GM12878 (cell line): ENCODE data around the gene CKB. TPM values are rescaled to one million over a fixed set of nuclear protein-coding genes. Genes with fewer than 3 reads are reported as not detected.
A peak's percentile ranks its signal among the peaks of the same experiment; 100 is the strongest.

Source experiments
- ATAC-seq: fragments of 200-7000 bp; cut with Tn5 transposase; 3 replicates; pipeline ENCODE4 v1.9.1; 2020; ENCODE audit warnings: mild to moderate bottlenecking, moderate library complexity
- BruUV-seq: library from RNA; stranded (reverse); fragments of 400-500 nt; replicated peaks from 2 replicates; lab custom pipeline; 2021; lab: Mats Ljungman, UMichigan
- CTCF ChIA-PET: fragments of 300-600 bp; sonication (Branson Sonifier 250); formaldehyde crosslinking; extraction: SDS; loops from one replicate; lab custom pipeline; 2021; ENCODE audit warnings: inconsistent platforms; lab: Yijun Ruan, JAX
- POLR2A ChIA-PET: fragments of 350-600 bp; formaldehyde crosslinking; extraction: SDS; loops from one replicate; lab custom pipeline; 2021; ENCODE audit warnings: inconsistent platforms; lab: Charles Lee
- RAD21 ChIA-PET: fragments of 300-600 bp; sonication (Branson Sonifier 250); formaldehyde crosslinking; loops from one replicate; lab custom pipeline; 2023; ENCODE audit warnings: antibody characterized with exemption; ENCODE audit not compliant: unreplicated experiment; lab: Charles Lee
- SMC1A ChIA-PET: fragments of 300-600 bp; sonication (Branson Sonifier 250); formaldehyde crosslinking; loops from one replicate; lab custom pipeline; 2023; ENCODE audit not compliant: unreplicated experiment, uncharacterized antibody; lab: Charles Lee
- DNase-seq: peaks from one replicate; pipeline ENCODE4 v3.0.0-alpha.2; 2011; ENCODE audit warnings: low read depth, low spot score
- FAIRE-seq: peaks from 3 replicates; lab custom pipeline; 2011; peaks lifted over from hg19 to GRCh38; lab: Jason Lieb, UNC
- H2AFZ ChIP-seq: 2 replicates; pipeline ENCODE4 v1.6.0; 2011; ENCODE audit warnings: low read depth, low read length, control low read depth; ENCODE audit not compliant: control insufficient read depth
- H3K27ac ChIP-seq: 2 replicates; pipeline ENCODE4 v1.5.1; 2011; ENCODE audit warnings: control low read depth; ENCODE audit not compliant: control insufficient read depth, insufficient read depth
- H3K27me3 ChIP-seq, 2 experiments: replicated peaks in 1 of 2; 2 replicates each; pipeline versions ENCODE4 v1.6.0 to v1.6.1; 2011; ENCODE audit warnings: low read length in 1 of 2; ENCODE audit not compliant: control insufficient read depth in 2 of 2, insufficient read depth in 2 of 2
- H3K36me3 ChIP-seq, 2 experiments: 2 replicates each; pipeline ENCODE4 v1.5.1; 2011; ENCODE audit warnings: low read length in 1 of 2; ENCODE audit not compliant: control insufficient read depth in 2 of 2, insufficient read depth in 2 of 2
- H3K4me1 ChIP-seq: 2 replicates; pipeline ENCODE4 v1.6.1; 2011; ENCODE audit warnings: mild to moderate bottlenecking, low read length, moderate library complexity, mixed read lengths; ENCODE audit not compliant: control insufficient read depth, insufficient read depth
- H3K4me2 ChIP-seq: 2 replicates; pipeline ENCODE4 v1.6.0; 2011; ENCODE audit warnings: control low read depth; ENCODE audit not compliant: control insufficient read depth, insufficient read depth
- H3K4me3 ChIP-seq: fragments of 200-600 bp; sonication (generic); 2 replicates; pipeline ENCODE4 v1.5.1; 2016
- H3K79me2 ChIP-seq: 2 replicates; pipeline ENCODE4 v1.6.0; 2011; ENCODE audit warnings: low read length; ENCODE audit not compliant: control insufficient read depth, insufficient read depth
- H3K9ac ChIP-seq: 2 replicates; pipeline ENCODE4 v1.8.0; 2011; ENCODE audit warnings: low read length, control low read depth, mixed read lengths; ENCODE audit not compliant: control insufficient read depth, insufficient read depth
- H3K9me3 ChIP-seq: replicated peaks from 3 replicates; pipeline ENCODE4 v1.5.1; 2011; ENCODE audit warnings: mild to moderate bottlenecking, low read length; ENCODE audit not compliant: control insufficient read depth, insufficient read depth
- H4K20me1 ChIP-seq: 2 replicates; pipeline ENCODE4 v1.6.0; 2011; ENCODE audit not compliant: control insufficient read depth, insufficient read depth
- CHD4 ChIP-seq: fragments of 200-600 bp; sonication (generic); IDR thresholded peaks from 2 replicates; pipeline ENCODE4 v1.6.1; 2016; ENCODE audit warnings: mild to moderate bottlenecking
- FOS ChIP-seq: IDR thresholded peaks from 3 replicates; pipeline ENCODE4 v1.6.1; 2011; ENCODE audit warnings: borderline replicate concordance; ENCODE audit not compliant: insufficient read length; ENCODE audit errors: extremely low read depth
- NFYB ChIP-seq: IDR thresholded peaks from 2 replicates; pipeline ENCODE4 v1.6.1; 2011; ENCODE audit warnings: low read depth, mild to moderate bottlenecking, low read length, improper control_type of control experiment, moderate library complexity; ENCODE audit not compliant: insufficient read depth
- PAX8 ChIP-seq: fragments of 450-650 bp; IDR thresholded peaks from 2 replicates; pipeline ENCODE4 v1.6.1; 2017; ENCODE audit warnings: mild to moderate bottlenecking, moderate library complexity
- RAD21 ChIP-seq: IDR thresholded peaks from 2 replicates; pipeline ENCODE4 v1.6.1; 2011; ENCODE audit warnings: mild to moderate bottlenecking, low read depth, low read length, moderate library complexity; ENCODE audit not compliant: insufficient read depth
- SMC3 ChIP-seq: IDR thresholded peaks from 2 replicates; pipeline ENCODE4 v1.6.1; 2011; ENCODE audit warnings: low read length, improper control_type of control experiment, borderline replicate concordance
- YY1 ChIP-seq: IDR thresholded peaks from 2 replicates; pipeline ENCODE4 v1.6.1; 2011; ENCODE audit warnings: low read depth, mild to moderate bottlenecking, low read length
- WGBS: methylation state at CpG from one replicate; pipeline ENCODE4 v1.1.6; 2016; ENCODE audit warnings: low lambda C conversion rate; ENCODE audit not compliant: insufficient replicate concordance, insufficient coverage; ENCODE audit errors: missing lambda C conversion rate; 5-methylcytosine and 5-hydroxymethylcytosine counted together
- in situ Hi-C: fragments of 300-500 bp; cut with MboI; formaldehyde crosslinking; loops from 9 replicates; pipeline ENCODE4 v1.14.3; 2018; ENCODE audit warnings: mixed read lengths
- intact Hi-C: fragments of 100-400 bp; cut with micrococcal nuclease; formaldehyde crosslinking; loops from one replicate; pipeline ENCODE4 v1.14.2; 2022; ENCODE audit not compliant: unreplicated experiment
- polyA plus RNA-seq, 11 experiments: library from polyadenylated mRNA; depleted of rRNA in 4 of 11; unstranded in 6 of 11; stranded (reverse) in 5 of 11; fragments of >200 nt; fragmentation: Nextera tagmentation in 4 of 11; fragmentation: Illumina TruSeq in 1 of 11; extraction: Ambion mirVana in 4 of 11; extraction: Trizol in 1 of 11; gene quantifications; 1 replicate in 1 of 11; 2 replicates in 10 of 11; pipeline versions ENCODE4 v1.2.1 to v1.2.3, GENCODE V29; 2011 to 2016; ENCODE audit warnings: inconsistent platforms in 2 of 11, missing spikeins in 2 of 11, low read depth in 1 of 11
- total RNA-seq, 4 experiments: library from RNA; depleted of rRNA in 3 of 4; stranded (reverse); fragments of >200 nt in 3 of 4; fragmentation: Illumina TruSeq in 1 of 4; extraction: Trizol in 1 of 4; gene quantifications; 2 replicates each; pipeline versions ENCODE4 v1.2.1 to v1.2.3, GENCODE V29; 2013 to 2021
- TF ChIP-seq, protein P1 (sequence below): fragments of 450-650 bp; IDR thresholded peaks from 2 replicates; pipeline ENCODE4 v1.6.1; 2018; ENCODE audit warnings: borderline replicate concordance, mild to moderate bottlenecking; ENCODE audit not compliant: partially characterized antibody
- TF ChIP-seq, protein P2 (sequence below): IDR thresholded peaks from 2 replicates; pipeline ENCODE4 v1.6.1; 2011; ENCODE audit warnings: low read depth, low read length, improper control_type of control experiment, borderline replicate concordance
- TF ChIP-seq, protein P3 (sequence below), 3 experiments: IDR thresholded peaks in 2 of 3; conservative IDR thresholded peaks in 1 of 3; 2 replicates each; pipeline ENCODE4 v1.5.1; 2011; ENCODE audit warnings: low read depth in 3 of 3, low read length in 3 of 3, mild to moderate bottlenecking in 3 of 3, control low read depth in 2 of 3, moderate library complexity in 2 of 3, inconsistent platforms in 1 of 3, mixed read lengths in 1 of 3; ENCODE audit not compliant: control insufficient read depth in 2 of 3, insufficient read depth in 1 of 3; ENCODE audit errors: extremely low read depth in 1 of 3

Gene CKB
- total and polyA plus RNA-seq, 10 of the 15 experiments (the other 5 are each of a cell fraction or from before 2014, with no cell fraction given): 0.40 to 6.1 (median 2.3) TPM

DNA sequence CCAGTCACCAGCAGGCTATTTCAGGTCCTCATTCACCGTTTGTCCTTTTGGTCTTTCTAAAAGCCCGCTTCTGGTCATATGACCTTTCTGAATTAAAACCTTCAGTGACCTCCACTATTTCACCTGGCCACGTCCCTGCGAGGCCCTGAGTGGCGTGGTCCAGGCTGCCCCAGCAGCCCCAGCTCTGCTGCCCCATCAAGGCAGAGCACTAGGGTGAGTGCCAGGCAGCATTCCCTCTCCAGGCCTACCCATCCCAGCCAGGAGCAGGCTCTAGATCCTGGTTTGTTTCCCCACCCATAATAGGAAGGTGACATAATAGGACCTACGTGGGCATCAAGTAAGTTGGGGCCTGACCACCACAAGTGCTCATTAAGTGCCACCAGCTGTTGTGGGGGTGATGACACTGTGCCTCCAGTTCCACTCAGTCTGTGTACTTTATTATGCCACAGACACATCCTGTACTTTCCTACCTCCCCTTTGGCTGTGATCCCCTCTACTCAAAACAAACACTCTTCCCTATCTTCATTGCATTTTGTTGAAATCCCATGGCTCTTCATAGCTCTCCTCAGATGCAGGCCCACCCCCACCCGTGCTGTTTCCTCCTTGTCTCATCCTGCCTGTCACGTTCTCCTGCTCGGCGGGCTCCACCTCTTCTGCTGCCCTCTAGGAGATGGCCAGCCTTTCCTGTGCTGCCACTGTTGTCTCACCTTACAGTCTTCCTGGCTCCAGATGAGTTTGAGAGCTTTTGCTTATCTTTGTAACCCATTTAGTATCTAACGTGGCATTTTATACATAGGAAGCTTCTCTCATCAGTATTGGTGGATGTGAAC, 21.4 kb downstream of the CKB start (continued):
- TF ChIP-seq, protein P1, sequence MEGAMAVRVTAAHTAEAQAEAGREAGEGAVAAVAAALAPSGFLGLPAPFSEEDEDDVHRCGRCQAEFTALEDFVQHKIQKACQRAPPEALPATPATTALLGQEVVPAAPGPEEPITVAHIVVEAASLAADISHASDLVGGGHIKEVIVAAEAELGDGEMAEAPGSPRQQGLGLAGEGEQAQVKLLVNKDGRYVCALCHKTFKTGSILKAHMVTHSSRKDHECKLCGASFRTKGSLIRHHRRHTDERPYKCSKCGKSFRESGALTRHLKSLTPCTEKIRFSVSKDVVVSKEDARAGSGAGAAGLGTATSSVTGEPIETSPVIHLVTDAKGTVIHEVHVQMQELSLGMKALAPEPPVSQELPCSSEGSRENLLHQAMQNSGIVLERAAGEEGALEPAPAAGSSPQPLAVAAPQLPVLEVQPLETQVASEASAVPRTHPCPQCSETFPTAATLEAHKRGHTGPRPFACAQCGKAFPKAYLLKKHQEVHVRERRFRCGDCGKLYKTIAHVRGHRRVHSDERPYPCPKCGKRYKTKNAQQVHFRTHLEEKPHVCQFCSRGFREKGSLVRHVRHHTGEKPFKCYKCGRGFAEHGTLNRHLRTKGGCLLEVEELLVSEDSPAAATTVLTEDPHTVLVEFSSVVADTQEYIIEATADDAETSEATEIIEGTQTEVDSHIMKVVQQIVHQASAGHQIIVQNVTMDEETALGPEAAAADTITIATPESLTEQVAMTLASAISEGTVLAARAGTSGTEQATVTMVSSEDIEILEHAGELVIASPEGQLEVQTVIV: no peak
- TF ChIP-seq CHD4 (no peak), PAX8 (no peak)
- TF ChIP-seq, protein P2, sequence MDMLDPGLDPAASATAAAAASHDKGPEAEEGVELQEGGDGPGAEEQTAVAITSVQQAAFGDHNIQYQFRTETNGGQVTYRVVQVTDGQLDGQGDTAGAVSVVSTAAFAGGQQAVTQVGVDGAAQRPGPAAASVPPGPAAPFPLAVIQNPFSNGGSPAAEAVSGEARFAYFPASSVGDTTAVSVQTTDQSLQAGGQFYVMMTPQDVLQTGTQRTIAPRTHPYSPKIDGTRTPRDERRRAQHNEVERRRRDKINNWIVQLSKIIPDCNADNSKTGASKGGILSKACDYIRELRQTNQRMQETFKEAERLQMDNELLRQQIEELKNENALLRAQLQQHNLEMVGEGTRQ: no peak

DNA sequence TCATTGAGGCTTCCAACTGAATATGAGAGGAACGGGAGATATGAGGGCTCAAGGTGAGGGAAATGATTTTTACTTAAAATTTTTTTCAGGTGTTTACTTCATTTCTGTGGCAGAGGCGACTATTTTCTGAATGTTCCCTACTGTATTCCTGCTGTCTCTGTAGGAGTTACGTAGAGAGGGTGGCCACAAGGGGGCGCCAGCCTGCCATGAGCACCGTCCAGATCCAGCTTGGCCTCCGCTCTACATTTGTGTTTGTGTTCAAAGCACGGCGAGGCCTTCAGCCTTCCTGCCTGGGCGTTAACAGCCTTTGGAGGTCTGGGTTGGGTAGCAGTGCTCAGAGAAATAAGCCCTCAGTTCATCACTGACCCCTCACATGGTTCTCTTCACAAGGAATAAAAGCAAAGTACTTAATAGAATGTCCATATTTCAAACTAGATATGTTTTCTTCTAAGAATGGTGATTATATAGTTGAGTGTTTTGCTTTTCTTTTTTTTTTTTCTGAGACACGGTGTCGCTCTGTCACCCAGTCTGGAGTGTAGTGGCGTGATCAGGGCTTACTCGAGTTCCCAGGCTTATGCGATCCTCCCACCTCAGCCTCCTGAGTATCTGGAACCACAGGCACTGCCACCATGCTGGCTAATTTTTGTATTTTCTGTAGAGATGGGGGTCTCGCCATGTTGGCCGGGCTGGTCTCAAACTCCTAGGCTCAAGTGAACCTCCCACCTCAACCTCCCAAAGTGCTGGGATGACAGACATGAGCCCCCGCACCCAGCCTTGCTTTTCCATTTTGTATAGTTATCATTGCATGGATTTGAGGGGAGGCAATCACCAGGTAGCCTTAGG, 22.3 kb downstream of the CKB start:
- BruUV-seq: no TSS peak
- H3K4me2 ChIP-seq: no peak overlapping the region
- 43% methylated on average over 16 of the region's 17 CpGs for WGBS
- no peak overlapping the region for H3K27ac ChIP-seq
- ChIA-PET POLR2A (interaction anchor here (0.5 kb wide), 1 partner anchor 378 kb away, joined by 4 read pairs; no protein-coding TSS in a partner anchor), CTCF (interaction anchor here (0.6 to 2.2 kb wide), 11 partner anchors 8 to 84 kb away, joined by 3 to 7 read pairs (median 4); no protein-coding TSS in a partner anchor), RAD21 (interaction anchor here (0.6 to 1.4 kb wide), 3 partner anchors 45 to 47 kb away, joined by 3 to 4 read pairs (median 4); no protein-coding TSS in a partner anchor), SMC1A (interaction anchor here (1.0 to 1.4 kb wide), 4 partner anchors 18 to 106 kb away, joined by 3 to 4 read pairs (median 3); no protein-coding TSS in a partner anchor)
- H3K9me3 ChIP-seq: no peaks in the 10 kb centered on the region
- DNase-seq (no peak), FAIRE-seq (peak; percentile 57), ATAC-seq (peak; percentile 99)
- TF ChIP-seq NFYB (no peak), FOS (no peak), SMC3 (peak; percentile 57; the same call in 1 of the 2 replicates), RAD21 (peak; percentile 42; the same call in 1 of the 2 replicates), YY1 (0 out of 2 replicates have a peak, but pooled peaks have one; percentile 42)
- TF ChIP-seq, protein P3, sequence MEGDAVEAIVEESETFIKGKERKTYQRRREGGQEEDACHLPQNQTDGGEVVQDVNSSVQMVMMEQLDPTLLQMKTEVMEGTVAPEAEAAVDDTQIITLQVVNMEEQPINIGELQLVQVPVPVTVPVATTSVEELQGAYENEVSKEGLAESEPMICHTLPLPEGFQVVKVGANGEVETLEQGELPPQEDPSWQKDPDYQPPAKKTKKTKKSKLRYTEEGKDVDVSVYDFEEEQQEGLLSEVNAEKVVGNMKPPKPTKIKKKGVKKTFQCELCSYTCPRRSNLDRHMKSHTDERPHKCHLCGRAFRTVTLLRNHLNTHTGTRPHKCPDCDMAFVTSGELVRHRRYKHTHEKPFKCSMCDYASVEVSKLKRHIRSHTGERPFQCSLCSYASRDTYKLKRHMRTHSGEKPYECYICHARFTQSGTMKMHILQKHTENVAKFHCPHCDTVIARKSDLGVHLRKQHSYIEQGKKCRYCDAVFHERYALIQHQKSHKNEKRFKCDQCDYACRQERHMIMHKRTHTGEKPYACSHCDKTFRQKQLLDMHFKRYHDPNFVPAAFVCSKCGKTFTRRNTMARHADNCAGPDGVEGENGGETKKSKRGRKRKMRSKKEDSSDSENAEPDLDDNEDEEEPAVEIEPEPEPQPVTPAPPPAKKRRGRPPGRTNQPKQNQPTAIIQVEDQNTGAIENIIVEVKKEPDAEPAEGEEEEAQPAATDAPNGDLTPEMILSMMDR (IDR thresholded peaks at IDR 0.05 in 2 of 3, conservative IDR thresholded peaks at IDR 0.05 in 1 of 3; ENCODE audit: control insufficient read depth in 2 of 3, extremely low read depth in 1 of 3, insufficient read depth in 1 of 3, low read depth in 3 of 3, low read length in 3 of 3): peak; percentile 81 to 94 (median 88)
- H3K9ac ChIP-seq: no peak overlapping the region
- H3K4me3 ChIP-seq: no peak overlapping the region
- H4K20me1 ChIP-seq: no peaks in the 10 kb centered on the region
- H3K36me3 ChIP-seq: peaks cover 23 to 34% of the 10 kb centered on the region in 2 experiments
- intact Hi-C loops (loop anchor here (1.0 kb wide), 1 partner anchor 46 kb away; no protein-coding TSS in a partner anchor), in situ Hi-C loops (no loop called here)
- H3K4me1 ChIP-seq: no peaks in the 10 kb centered on the region
- H3K27me3 ChIP-seq: no peaks in the 10 kb centered on the region
- H3K79me2 ChIP-seq: no peaks in the 10 kb centered on the region
- H2AFZ ChIP-seq: peak overlapping the region; percentile 38; the same call in 1 of the 2 replicates
